Measurements from ENCODE around the gene MAS1. TPM values are rescaled to one million over a fixed set of nuclear protein-coding genes. Genes with fewer than 3 reads are reported as not detected.

Gene MAS1
- total and polyA plus RNA-seq, 2 of the 13 experiments (the other 11 are each of a cell fraction or from before 2014, with no cell fraction given), result not detected

GRCh38 chr6:159913862-159914564, 23.2 kb downstream of the MAS1 start:
- Histone ChIP-seq H3K9me3 (ENCODE audit: low read length) (no peaks in the 10 kb centered on the region), H3K4me2 (ENCODE audit: low read depth, low read length) (no peak overlapping the region), H2AFZ (ENCODE audit: low read length) (no peak overlapping the region), H3K9ac (ENCODE audit: insufficient read depth, low read depth, low read length) (no peak overlapping the region), H3K4me1 (ENCODE audit: insufficient read depth, low read length) (no peaks in the 10 kb centered on the region), H4K20me1 (ENCODE audit: insufficient read depth, low read length) (no peaks in the 10 kb centered on the region), H3K27ac (ENCODE audit: extremely low read length, insufficient read depth, low read length) (no peak overlapping the region), H3K27me3 (ENCODE audit: control insufficient read depth in 1 of 2, insufficient read depth in 2 of 2, low read length in 2 of 2) (peaks cover 5 to 40% of the 10 kb centered on the region in 2 experiments; a peak in 4 of 5 replicates), H3K79me2 (ENCODE audit: insufficient read depth, low read length) (no peaks in the 10 kb centered on the region), H3K36me3 (replicated peaks in 1 of 2; ENCODE audit: control insufficient read depth in 1 of 2, insufficient read depth in 2 of 2, low read length in 2 of 2) (no peaks in the 10 kb centered on the region), H3K4me3 (replicated peaks in 1 of 3; ENCODE audit: insufficient read depth in 1 of 3, low read depth in 2 of 3, low read length in 3 of 3) (no peak overlapping the region)
- POLR2A ChIA-PET, result no interaction called here
- intact Hi-C loops (cut with micrococcal nuclease; ENCODE audit: unreplicated experiment), result no loop called here
- BruUV-seq (replicated peaks), result no TSS peak
- DNase-seq (ENCODE audit: low spot score) (no peak), FAIRE-seq (no peak), ATAC-seq (no peak)
- no peak for TF ChIP-seq ZSCAN22 (CRISPR knock-in tag; IDR thresholded peaks at IDR 0.05)
- no peak for TF ChIP-seq ZNF331 (CRISPR knock-in tag; IDR thresholded peaks at IDR 0.05)
- TF ChIP-seq ZNF121 (CRISPR knock-in tag; IDR thresholded peaks at IDR 0.05), result no peak
- TF ChIP-seq PAF1 (CRISPR knock-in tag; IDR thresholded peaks at IDR 0.05), result no peak
- no peak for TF ChIP-seq FOSL1 (CRISPR knock-in tag; IDR thresholded peaks at IDR 0.05; ENCODE audit: borderline replicate concordance)
- TF ChIP-seq MXD4 (CRISPR knock-in tag; IDR thresholded peaks at IDR 0.05), result no peak
- no peak for TF ChIP-seq NFIC (IDR thresholded peaks at IDR 0.05; ENCODE audit: low read length)
- TF ChIP-seq SATB2 (CRISPR knock-in tag; IDR thresholded peaks at IDR 0.05), result no peak
- TF ChIP-seq ZNF383 (CRISPR knock-in tag; IDR thresholded peaks at IDR 0.05; ENCODE audit: borderline replicate concordance), result no peak
- TF ChIP-seq MTA3 (CRISPR knock-in tag; IDR thresholded peaks at IDR 0.05), result no peak
- TF ChIP-seq ZNF780A (CRISPR knock-in tag; IDR thresholded peaks at IDR 0.05), result no peak
- TF ChIP-seq YEATS4 (CRISPR knock-in tag; IDR thresholded peaks at IDR 0.05; ENCODE audit: borderline replicate concordance), result no peak
- no peak for TF ChIP-seq ZNF496 (CRISPR knock-in tag; IDR thresholded peaks at IDR 0.05; ENCODE audit: insufficient replicate concordance)
- no peak for TF ChIP-seq SMAD3 (CRISPR knock-in tag; IDR thresholded peaks at IDR 0.05)
- in situ Hi-C loops (cut with HindIII; ENCODE audit: extremely low pct_ligation_motif_present, low pct_unique_long_range_greater_than_20kb), result no loop called here
- CTCF ChIA-PET (ENCODE audit: low intra/inter-chr PET ratio, low total read pairs), result no interaction called here
- 39% methylated on average over 6 of the region's 6 CpGs for WGBS (ENCODE audit: low lambda C conversion rate)

Measured in HepG2 (cell line).